Measurements from ENCODE around the gene ARHGEF16.

ARHGEF16 gene

GRCh38 chr1:3415260-3416090 is 39.0 kb upstream of the ARHGEF16 start:
- in situ Hi-C loops (cut with MboI; ENCODE audit: low sequenced_read_pairs), result no loop called here

GRCh38 chr1:3417082-3417739 is 37.3 kb upstream of the ARHGEF16 start:
- Histone ChIP-seq H3K4me1 (no peaks in the 10 kb centered on the region), H3K4me3 (no peak overlapping the region), H3K9me3 (peaks cover 10% of the 10 kb centered on the region), H3K36me3 (replicated peaks) (no peaks in the 10 kb centered on the region), H3K27me3 (ENCODE audit: low read depth) (peaks cover 12% of the 10 kb centered on the region)
- no peak for DNase-seq (ENCODE audit: low spot score in 2 of 2)
- in situ Hi-C loops (cut with MboI; ENCODE audit: low sequenced_read_pairs), result no loop called here

More at GRCh38 chr1:3415260-3416090, 39.0 kb upstream of the ARHGEF16 start:
- Histone ChIP-seq H3K9me3 (peaks cover 10% of the 10 kb centered on the region), H3K4me3 (no peak overlapping the region), H3K4me1 (no peaks in the 10 kb centered on the region), H3K27me3 (ENCODE audit: low read depth) (peaks cover 7% of the 10 kb centered on the region; the same call in 1 of the 2 replicates), H3K36me3 (replicated peaks) (no peaks in the 10 kb centered on the region)
- DNase-seq (ENCODE audit: low spot score in 2 of 2), result no peak

GRCh38 chr1:3417934-3418333 is 36.5 kb upstream of the ARHGEF16 start:
- in situ Hi-C loops (cut with MboI; ENCODE audit: low sequenced_read_pairs), result no loop called here
- H3K27me3 ChIP-seq (ENCODE audit: low read depth), result peaks cover 12% of the 10 kb centered on the region

GRCh38 chr1:3418600-3418999 is 35.9 kb upstream of the ARHGEF16 start:
- peaks cover 12% of the 10 kb centered on the region for H3K27me3 ChIP-seq (ENCODE audit: low read depth)
- no peak for DNase-seq (ENCODE audit: low spot score in 2 of 2)

More at GRCh38 chr1:3417934-3418333, 36.5 kb upstream of the ARHGEF16 start:
- DNase-seq (ENCODE audit: low spot score in 2 of 2), result no peak
- H3K4me3 ChIP-seq, result no peak overlapping the region
- no peaks in the 10 kb centered on the region for H3K4me1 ChIP-seq
- peaks cover 10% of the 10 kb centered on the region for H3K9me3 ChIP-seq
- H3K36me3 ChIP-seq (replicated peaks), result no peaks in the 10 kb centered on the region

GRCh38 chr1:3419415-3420204 is 34.9 kb upstream of the ARHGEF16 start:
- DNase-seq (ENCODE audit: low spot score in 2 of 2), result no peak
- Histone ChIP-seq H3K27me3 (ENCODE audit: low read depth) (peaks cover 12% of the 10 kb centered on the region), H3K4me3 (no peak overlapping the region), H3K4me1 (no peaks in the 10 kb centered on the region), H3K9me3 (peaks cover 10% of the 10 kb centered on the region), H3K36me3 (replicated peaks) (no peaks in the 10 kb centered on the region)
- in situ Hi-C loops (cut with MboI; ENCODE audit: low sequenced_read_pairs), result no loop called here

More at GRCh38 chr1:3418600-3418999, 35.9 kb upstream of the ARHGEF16 start:
- H3K4me3 ChIP-seq, result no peak overlapping the region
- peaks cover 10% of the 10 kb centered on the region for H3K9me3 ChIP-seq
- in situ Hi-C loops (cut with MboI; ENCODE audit: low sequenced_read_pairs), result no loop called here
- H3K4me1 ChIP-seq, result no peaks in the 10 kb centered on the region
- H3K36me3 ChIP-seq (replicated peaks), result no peaks in the 10 kb centered on the region

GRCh38 chr1:3420218-3420951 is 34.1 kb upstream of the ARHGEF16 start:
- in situ Hi-C loops (cut with MboI; ENCODE audit: low sequenced_read_pairs), result no loop called here
- H3K4me3 ChIP-seq, result no peak overlapping the region
- H3K9me3 ChIP-seq, result peaks cover 10% of the 10 kb centered on the region
- H3K4me1 ChIP-seq, result no peaks in the 10 kb centered on the region
- no peak for DNase-seq (ENCODE audit: low spot score in 2 of 2)
- peaks cover 12% of the 10 kb centered on the region for H3K27me3 ChIP-seq (ENCODE audit: low read depth)
- H3K36me3 ChIP-seq (replicated peaks), result no peaks in the 10 kb centered on the region

GRCh38 chr1:3422638-3423037 is 31.8 kb upstream of the ARHGEF16 start:
- in situ Hi-C loops (cut with MboI; ENCODE audit: low sequenced_read_pairs), result no loop called here
- Histone ChIP-seq H3K9me3 (no peaks in the 10 kb centered on the region), H3K4me3 (no peak overlapping the region), H3K36me3 (replicated peaks) (no peaks in the 10 kb centered on the region), H3K27me3 (ENCODE audit: low read depth) (peaks cover 12% of the 10 kb centered on the region), H3K4me1 (no peaks in the 10 kb centered on the region)
- no peak for DNase-seq (ENCODE audit: low spot score in 2 of 2)

GRCh38 chr1:3423245-3423829 is 31.1 kb upstream of the ARHGEF16 start:
- DNase-seq (ENCODE audit: low spot score in 2 of 2), result no peak

GRCh38 chr1:3423896-3424611 is 30.4 kb upstream of the ARHGEF16 start:
- H3K4me3 ChIP-seq, result no peak overlapping the region
- DNase-seq (ENCODE audit: low spot score in 2 of 2), result no peak
- H3K36me3 ChIP-seq (replicated peaks), result no peaks in the 10 kb centered on the region
- in situ Hi-C loops (cut with MboI; ENCODE audit: low sequenced_read_pairs), result no loop called here
- H3K4me1 ChIP-seq, result no peaks in the 10 kb centered on the region
- no peaks in the 10 kb centered on the region for H3K9me3 ChIP-seq
- H3K27me3 ChIP-seq (ENCODE audit: low read depth), result peaks cover 12% of the 10 kb centered on the region

More at GRCh38 chr1:3423245-3423829, 31.1 kb upstream of the ARHGEF16 start:
- H3K36me3 ChIP-seq (replicated peaks), result no peaks in the 10 kb centered on the region
- H3K4me1 ChIP-seq, result no peaks in the 10 kb centered on the region
- H3K4me3 ChIP-seq, result no peak overlapping the region
- H3K9me3 ChIP-seq, result no peaks in the 10 kb centered on the region
- in situ Hi-C loops (cut with MboI; ENCODE audit: low sequenced_read_pairs), result no loop called here
- peaks cover 12% of the 10 kb centered on the region for H3K27me3 ChIP-seq (ENCODE audit: low read depth)

- Histone ChIP-seq H3K27me3 (ENCODE audit: low read depth) (peaks cover 5% of the 10 kb centered on the region; the same call in 1 of the 2 replicates), H3K36me3 (replicated peaks) (no peaks in the 10 kb centered on the region), H3K4me3 (no peak overlapping the region), H3K4me1 (no peaks in the 10 kb centered on the region), H3K9me3 (no peaks in the 10 kb centered on the region)
- in situ Hi-C loops (cut with MboI; ENCODE audit: low sequenced_read_pairs), result loop anchor here (5.0 kb wide), 1 partner anchor 413 kb away; no protein-coding TSS in a partner anchor
- DNase-seq (ENCODE audit: low spot score in 2 of 2), result no peak
These were observed 28.8 kb upstream of the ARHGEF16 start for GRCh38 chr1:3425486-3426215.

GRCh38 chr1:3426956-3427535 is 27.4 kb upstream of the ARHGEF16 start:
- H3K9me3 ChIP-seq, result no peaks in the 10 kb centered on the region
- no peaks in the 10 kb centered on the region for H3K4me1 ChIP-seq
- no peak for DNase-seq (ENCODE audit: low spot score in 2 of 2)
- in situ Hi-C loops (cut with MboI; ENCODE audit: low sequenced_read_pairs), result loop anchor here (5.0 kb wide), 1 partner anchor 415 kb away; no protein-coding TSS in a partner anchor
- no peaks in the 10 kb centered on the region for H3K27me3 ChIP-seq (ENCODE audit: low read depth)
- H3K4me3 ChIP-seq, result no peak overlapping the region
- H3K36me3 ChIP-seq (replicated peaks), result no peaks in the 10 kb centered on the region

All from HAP-1 (cell line).